Hepatocyte (in vitro differentiated cells): ENCODE measurements around the gene NFIX. TPM values are rescaled to one million over a fixed set of nuclear protein-coding genes. Genes with fewer than 3 reads are reported as not detected.

Experiments
- DNase-seq: peaks from one replicate; pipeline ENCODE4 v3.0.0-alpha.2; 2016; ENCODE audit warnings: low spot score
- H2AFZ ChIP-seq: fragments of 200-600 bp; sonication (generic); 2 replicates; pipeline ENCODE4 v1.6.0; 2016; ENCODE audit warnings: antibody characterized with exemption, mild to moderate bottlenecking
- H3K27ac ChIP-seq: fragments of 200-600 bp; sonication (generic); 2 replicates; pipeline ENCODE4 v1.5.1; 2016; ENCODE audit warnings: mild to moderate bottlenecking
- H3K27me3 ChIP-seq: fragments of 200-600 bp; sonication (generic); 2 replicates; pipeline ENCODE4 v1.6.1; 2016
- H3K36me3 ChIP-seq: fragments of 200-600 bp; sonication (generic); replicated peaks from 2 replicates; pipeline ENCODE4 v1.5.1; 2016; ENCODE audit warnings: low read depth; ENCODE audit not compliant: insufficient read depth
- H3K4me1 ChIP-seq: fragments of 200-600 bp; sonication (generic); 2 replicates; pipeline ENCODE4 v1.5.1; 2016; ENCODE audit warnings: mild to moderate bottlenecking, moderate library complexity; ENCODE audit not compliant: insufficient read depth
- H3K4me2 ChIP-seq: fragments of 200-600 bp; sonication (generic); 2 replicates; pipeline ENCODE4 v1.6.0; 2016
- H3K4me3 ChIP-seq: fragments of 200-600 bp; sonication (generic); 2 replicates; pipeline ENCODE4 v1.5.1; 2016; ENCODE audit warnings: mild to moderate bottlenecking
- H3K79me2 ChIP-seq: fragments of 200-600 bp; sonication (generic); 2 replicates; pipeline ENCODE4 v1.6.0; 2017; ENCODE audit warnings: mild to moderate bottlenecking
- H3K9me2 ChIP-seq: fragments of 200-600 bp; sonication (generic); replicated peaks from 2 replicates; pipeline ENCODE4 v1.6.0; 2017; ENCODE audit warnings: mild to moderate bottlenecking; ENCODE audit not compliant: insufficient read depth
- H3K9me3 ChIP-seq: fragments of 200-600 bp; sonication (generic); 2 replicates; pipeline ENCODE4 v1.5.1; 2016; ENCODE audit warnings: low read depth, mild to moderate bottlenecking
- H4K20me1 ChIP-seq: fragments of 200-600 bp; sonication (generic); 2 replicates; pipeline ENCODE4 v1.6.0; 2016; ENCODE audit warnings: mild to moderate bottlenecking; ENCODE audit not compliant: insufficient read depth, poor library complexity, severe bottlenecking
- CTCF ChIP-seq: fragments of 200-600 bp; sonication (generic); IDR thresholded peaks from 2 replicates; pipeline ENCODE4 v1.5.1; 2016; ENCODE audit warnings: antibody characterized with exemption, mild to moderate bottlenecking; ENCODE audit not compliant: poor library complexity
- EZH2 ChIP-seq: fragments of 200-600 bp; sonication (generic); IDR thresholded peaks from 2 replicates; pipeline ENCODE4 v1.6.1; 2016; ENCODE audit warnings: antibody characterized with exemption, mild to moderate bottlenecking, borderline replicate concordance
- EZH2phosphoT487 ChIP-seq: fragments of 200-600 bp; sonication (generic); IDR thresholded peaks from one replicate; pipeline ENCODE4 v1.6.1; 2018; ENCODE audit warnings: antibody characterized with exemption, mild to moderate bottlenecking, low read depth, moderate library complexity; ENCODE audit not compliant: unreplicated experiment, severe bottlenecking
- WGBS: methylation state at CpG from one replicate; pipeline ENCODE4 v1.1.6; 2016; ENCODE audit warnings: low lambda C conversion rate; ENCODE audit errors: missing lambda C conversion rate; 5-methylcytosine and 5-hydroxymethylcytosine counted together
- polyA plus RNA-seq: library from polyadenylated mRNA; unstranded; fragments of >200 nt; fragmentation: Nextera tagmentation; extraction: Ambion mirVana; gene quantifications from 2 replicates; pipeline ENCODE4 v1.2.1, GENCODE V29; 2016
- total RNA-seq: library from RNA; depleted of rRNA; stranded (reverse); fragments of >200 nt; gene quantifications from 2 replicates; pipeline ENCODE4 v1.2.3, GENCODE V29; 2014

The NFIX gene
- total and polyA plus RNA-seq, 2 experiments from 2014 or later = 10.2 to 12.8 TPM

GRCh38 chr19:13027557-13027956 is 32.3 kb downstream of the NFIX start:
- Histone ChIP-seq H3K27me3 (peaks cover 80% of the 10 kb centered on the region), H3K9me3 (no peaks in the 10 kb centered on the region), H3K36me3 (no peaks in the 10 kb centered on the region), H3K4me3 (no peak overlapping the region), H3K9me2 (no peaks in the 10 kb centered on the region), H3K4me2 (no peak overlapping the region), H2AFZ (no peak overlapping the region), H4K20me1 (peaks cover 16% of the 10 kb centered on the region), H3K27ac (no peak overlapping the region), H3K79me2 (peaks cover 18% of the 10 kb centered on the region), H3K4me1 (peaks cover 22% of the 10 kb centered on the region)
- TF ChIP-seq EZH2phosphoT487 (no peak), EZH2 (no peak), CTCF (no peak)
- WGBS = 87% methylated on average over 6 of the region's 6 CpGs
- DNase-seq = no peak

- Histone ChIP-seq H2AFZ (no peak overlapping the region), H3K36me3 (no peaks in the 10 kb centered on the region), H4K20me1 (peaks cover 18% of the 10 kb centered on the region), H3K4me2 (no peak overlapping the region), H3K4me1 (peaks cover 22% of the 10 kb centered on the region), H3K79me2 (peaks cover 18% of the 10 kb centered on the region), H3K27me3 (peaks cover 75% of the 10 kb centered on the region), H3K9me2 (no peaks in the 10 kb centered on the region), H3K9me3 (no peaks in the 10 kb centered on the region), H3K4me3 (no peak overlapping the region), H3K27ac (no peak overlapping the region)
- TF ChIP-seq CTCF (no peak), EZH2 (no peak), EZH2phosphoT487 (no peak)
- DNase-seq = no peak
- 79% methylated on average over 3 of the region's 3 CpGs for WGBS
These were observed 32.8 kb downstream of the NFIX start for GRCh38 chr19:13028027-13028426.

GRCh38 chr19:13029301-13029880 is 34.1 kb downstream of the NFIX start:
- TF ChIP-seq EZH2phosphoT487 (no peak), CTCF (no peak), EZH2 (no peak)
- H3K4me1 ChIP-seq = peaks cover 20% of the 10 kb centered on the region
- no peaks in the 10 kb centered on the region for H3K9me3 ChIP-seq
- H3K79me2 ChIP-seq = peaks cover 20% of the 10 kb centered on the region
- no peaks in the 10 kb centered on the region for H3K36me3 ChIP-seq
- WGBS = 75% methylated on average over 9 of the region's 9 CpGs
- no peak overlapping the region for H3K4me2 ChIP-seq
- no peak overlapping the region for H2AFZ ChIP-seq
- no peaks in the 10 kb centered on the region for H3K9me2 ChIP-seq
- no peak overlapping the region for H3K27ac ChIP-seq
- H3K27me3 ChIP-seq = peaks cover 62% of the 10 kb centered on the region
- no peak overlapping the region for H3K4me3 ChIP-seq
- no peak for DNase-seq
- H4K20me1 ChIP-seq = peaks cover 18% of the 10 kb centered on the region
